H9 (cell line): ENCODE results near the gene ORAI3. TPM values are rescaled to one million over a fixed set of nuclear protein-coding genes. Genes with fewer than 3 reads are reported as not detected.

Source experiments
- DNase-seq: peaks from one replicate; pipeline ENCODE4 v3.0.0-alpha.2; 2017
- H2AFZ ChIP-seq: one replicate; pipeline ENCODE4 v1.6.1; 2013; ENCODE audit warnings: mild to moderate bottlenecking, low read length, control low read depth, moderate library complexity
- H2AK5ac ChIP-seq: 2 replicates; pipeline ENCODE4 v1.6.1; 2013; ENCODE audit warnings: low read length, control low read depth, mixed read lengths; ENCODE audit not compliant: insufficient read length
- H2BK120ac ChIP-seq: one replicate; pipeline ENCODE4 v1.6.1; 2013; ENCODE audit warnings: low read depth, mild to moderate bottlenecking, low read length, control low read depth, inconsistent platforms; ENCODE audit not compliant: poor library complexity, severe bottlenecking
- H2BK12ac ChIP-seq: 2 replicates; pipeline ENCODE4 v1.6.1; 2013; ENCODE audit warnings: low read length, control low read depth, mixed read lengths, low read depth; ENCODE audit not compliant: insufficient read length
- H2BK15ac ChIP-seq: 2 replicates; pipeline ENCODE4 v1.6.1; 2013; ENCODE audit warnings: low read depth, low read length, control low read depth
- H2BK20ac ChIP-seq: one replicate; pipeline ENCODE4 v1.6.1; 2013; ENCODE audit warnings: low read depth, mild to moderate bottlenecking, low read length, control low read depth, inconsistent platforms; ENCODE audit not compliant: poor library complexity, severe bottlenecking
- H2BK5ac ChIP-seq: 2 replicates; pipeline ENCODE4 v1.6.1; 2013; ENCODE audit warnings: low read length, control low read depth, mixed read lengths; ENCODE audit not compliant: insufficient read length
- H3K14ac ChIP-seq: 2 replicates; pipeline ENCODE4 v1.6.1; 2013; ENCODE audit warnings: low read length, control low read depth; ENCODE audit not compliant: insufficient read depth
- H3K18ac ChIP-seq: 2 replicates; pipeline ENCODE4 v1.6.1; 2013; ENCODE audit warnings: low read depth, mild to moderate bottlenecking, mixed read lengths, low read length, control low read depth; ENCODE audit not compliant: insufficient read length
- H3K23ac ChIP-seq: 2 replicates; pipeline ENCODE4 v1.6.1; 2013; ENCODE audit warnings: low read length, control low read depth, mixed read lengths, low read depth; ENCODE audit not compliant: insufficient read length
- H3K23me2 ChIP-seq: 2 replicates; pipeline ENCODE4 v1.6.1; 2013; ENCODE audit warnings: low read depth, mild to moderate bottlenecking, mixed read lengths, low read length, control low read depth; ENCODE audit not compliant: insufficient read length, poor library complexity, severe bottlenecking
- H3K27ac ChIP-seq: 2 replicates; pipeline ENCODE4 v1.5.1; 2013; ENCODE audit warnings: low read length, control low read depth, mixed read lengths, low read depth; ENCODE audit not compliant: insufficient read length
- H3K27me3 ChIP-seq: 2 replicates; pipeline ENCODE4 v1.6.1; 2013; ENCODE audit warnings: low read length, control low read depth, inconsistent platforms; ENCODE audit not compliant: insufficient read depth
- H3K4ac ChIP-seq: 2 replicates; pipeline ENCODE4 v1.6.1; 2013; ENCODE audit warnings: low read depth, mild to moderate bottlenecking, control low read depth, inconsistent platforms, low read length, moderate library complexity
- H3K4me1 ChIP-seq: 2 replicates; pipeline ENCODE4 v1.6.1; 2013; ENCODE audit warnings: low read length, control low read depth, inconsistent platforms; ENCODE audit not compliant: insufficient read depth
- H3K4me2 ChIP-seq: 2 replicates; pipeline ENCODE4 v1.6.1; 2013; ENCODE audit warnings: low read length, control low read depth, mixed read lengths; ENCODE audit not compliant: insufficient read length, insufficient read depth
- H3K56ac ChIP-seq: 2 replicates; pipeline ENCODE4 v1.6.1; 2013; ENCODE audit warnings: low read depth, mild to moderate bottlenecking, mixed read lengths, low read length, control low read depth; ENCODE audit not compliant: insufficient read length
- H3K79me1 ChIP-seq: 2 replicates; pipeline ENCODE4 v1.6.1; 2013; ENCODE audit warnings: low read depth, mild to moderate bottlenecking, moderate library complexity, low read length, control low read depth, inconsistent platforms; ENCODE audit not compliant: insufficient read depth, poor library complexity, severe bottlenecking
- H3K79me2 ChIP-seq: 2 replicates; pipeline ENCODE4 v1.6.1; 2013; ENCODE audit warnings: low read length, control low read depth, inconsistent platforms; ENCODE audit not compliant: insufficient read depth
- H3K9ac ChIP-seq: 2 replicates; pipeline ENCODE4 v1.6.1; 2013; ENCODE audit warnings: low read length, control low read depth, mixed read lengths; ENCODE audit not compliant: insufficient read length; ENCODE audit errors: extremely low read depth
- H3K9me3 ChIP-seq: one replicate; pipeline ENCODE4 v1.6.1; 2013; ENCODE audit warnings: low read depth, low read length, inconsistent platforms; ENCODE audit not compliant: control insufficient read depth
- H3T11ph ChIP-seq: one replicate; pipeline ENCODE4 v1.6.1; 2013; ENCODE audit warnings: mild to moderate bottlenecking, low read length, control low read depth, inconsistent platforms
- H4K20me1 ChIP-seq: one replicate; pipeline ENCODE4 v1.6.1; 2013; ENCODE audit not compliant: control insufficient read depth, insufficient read length, insufficient read depth
- H4K5ac ChIP-seq: 2 replicates; pipeline ENCODE4 v1.6.1; 2013; ENCODE audit warnings: low read depth, mild to moderate bottlenecking, mixed read lengths, low read length, control low read depth; ENCODE audit not compliant: insufficient read length
- H4K8ac ChIP-seq: replicated peaks from 2 replicates; pipeline ENCODE4 v1.6.1; 2013; ENCODE audit warnings: low read length, control low read depth, mixed read lengths, low read depth; ENCODE audit not compliant: insufficient read length
- H4K91ac ChIP-seq: 2 replicates; pipeline ENCODE4 v1.6.1; 2013; ENCODE audit warnings: low read depth, mild to moderate bottlenecking, moderate library complexity, mixed read lengths, low read length, control low read depth; ENCODE audit not compliant: insufficient read length
- H3K27ac Mint-ChIP-seq, 3 experiments: 2 replicates in 2 of 3; 3 replicates in 1 of 3; pipeline ENCODE4 v1.8.0; 2020 to 2021; ENCODE audit warnings: mixed read lengths in 3 of 3, mild to moderate bottlenecking in 1 of 3, moderate library complexity in 1 of 3
- H3K27me3 Mint-ChIP-seq: 2 replicates; pipeline ENCODE4 v1.8.0; 2021; ENCODE audit warnings: low read depth, mild to moderate bottlenecking, moderate library complexity, mixed read lengths
- H3K36me3 Mint-ChIP-seq, 3 experiments: 2 replicates in 2 of 3; 3 replicates in 1 of 3; pipeline ENCODE4 v1.8.0; 2020 to 2021; ENCODE audit warnings: low read depth in 3 of 3, mixed read lengths in 3 of 3; ENCODE audit not compliant: insufficient read depth in 1 of 3
- H3K4me1 Mint-ChIP-seq, 2 experiments: 2 replicates each; pipeline ENCODE4 v1.8.0; 2020; ENCODE audit warnings: mixed read lengths in 2 of 2
- H3K4me3 Mint-ChIP-seq, 2 experiments: 2 replicates in 1 of 2; 3 replicates in 1 of 2; pipeline ENCODE4 v1.8.0; 2020 to 2021; ENCODE audit warnings: mild to moderate bottlenecking in 2 of 2, mixed read lengths in 2 of 2, moderate library complexity in 1 of 2
- H3K9me3 Mint-ChIP-seq, 2 experiments: 2 replicates in 1 of 2; 3 replicates in 1 of 2; pipeline ENCODE4 v1.8.0; 2020; ENCODE audit warnings: mild to moderate bottlenecking in 2 of 2, mixed read lengths in 2 of 2, moderate library complexity in 1 of 2
- WGBS: extraction: QIAGEN DNeasy Blood & Tissue Kit; methylation state at CpG from one replicate; pipeline ENCODE4 v1.1.7; 2013; ENCODE audit warnings: missing lambda C conversion rate, low lambda C conversion rate, mixed read lengths; ENCODE audit not compliant: insufficient read length; ENCODE audit errors: extremely low coverage; 5-methylcytosine and 5-hydroxymethylcytosine counted together
- total RNA-seq: library from RNA; stranded (reverse); gene quantifications from 2 replicates; pipeline ENCODE4 v1.2.1, GENCODE V29; 2021
- TF ChIP-seq, protein P1 (sequence below): fragments of 200-600 bp; sonication (generic); conservative IDR thresholded peaks from 3 replicates; pipeline ENCODE4 v1.8.0; 2021; ENCODE audit warnings: antibody characterized with exemption, mild to moderate bottlenecking

Gene ORAI3
- total RNA-seq, 1 experiment from 2014 or later = 6.9 TPM

DNA sequence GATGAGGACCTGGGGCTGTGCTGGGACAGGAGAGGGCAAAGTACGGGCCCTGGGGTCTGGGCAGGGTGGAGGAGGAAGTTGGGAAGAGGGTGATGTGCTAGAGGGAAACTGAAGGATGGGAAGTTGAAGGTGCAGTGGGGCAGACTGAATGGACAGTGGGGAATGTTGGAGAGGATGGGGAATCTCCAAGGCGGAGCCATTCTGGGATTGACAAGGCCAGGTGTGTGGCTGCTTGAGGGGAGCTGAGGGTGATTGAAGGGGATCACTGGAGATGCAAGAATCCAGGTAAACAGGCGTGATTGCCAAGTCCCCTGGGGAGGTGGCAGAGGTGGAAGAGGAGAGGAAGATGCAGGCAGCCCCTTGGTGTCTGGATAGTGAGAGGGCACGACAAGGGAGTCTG, 27.6 kb downstream of the ORAI3 start:
- Mint-ChIP-seq H3K4me1 (no peaks in the 10 kb centered on the region), H3K36me3 (peaks cover 53 to 83% (median 77%) of the 10 kb centered on the region in 3 experiments), H3K27ac (peak overlapping the region in 2 of 3 experiments; percentile 38 to 60; a peak in 2 of 7 replicates), H3K9me3 (no peaks in the 10 kb centered on the region; a peak in 1 of 5 replicates), H3K4me3 (peak overlapping the region in 1 of 2 experiments; percentile 20; a peak in 1 of 5 replicates), H3K27me3 (no peaks in the 10 kb centered on the region)
- Histone ChIP-seq H3K4ac (no peak overlapping the region), H2BK20ac (no peak overlapping the region), H2BK12ac (no peak overlapping the region), H3K9ac (no peak overlapping the region), H3K27me3 (no peaks in the 10 kb centered on the region), H3K56ac (no peak overlapping the region), H4K20me1 (peaks cover 2% of the 10 kb centered on the region), H3K27ac (no peak overlapping the region), H3K23ac (no peak overlapping the region), H3T11ph (no peak overlapping the region), H3K23me2 (no peaks in the 10 kb centered on the region), H2BK120ac (no peak overlapping the region), H3K79me1 (no peaks in the 10 kb centered on the region), H3K14ac (no peak overlapping the region), H2BK5ac (no peak overlapping the region), H3K79me2 (no peaks in the 10 kb centered on the region), H3K18ac (no peak overlapping the region), H2AK5ac (no peak overlapping the region), H2BK15ac (no peak overlapping the region), H3K9me3 (no peaks in the 10 kb centered on the region), H4K5ac (no peak overlapping the region), H4K8ac (no peak overlapping the region), H3K4me1 (no peaks in the 10 kb centered on the region), H2AFZ (no peak overlapping the region), H3K4me2 (no peak overlapping the region), H4K91ac (no peak overlapping the region)
- TF ChIP-seq, protein P1, sequence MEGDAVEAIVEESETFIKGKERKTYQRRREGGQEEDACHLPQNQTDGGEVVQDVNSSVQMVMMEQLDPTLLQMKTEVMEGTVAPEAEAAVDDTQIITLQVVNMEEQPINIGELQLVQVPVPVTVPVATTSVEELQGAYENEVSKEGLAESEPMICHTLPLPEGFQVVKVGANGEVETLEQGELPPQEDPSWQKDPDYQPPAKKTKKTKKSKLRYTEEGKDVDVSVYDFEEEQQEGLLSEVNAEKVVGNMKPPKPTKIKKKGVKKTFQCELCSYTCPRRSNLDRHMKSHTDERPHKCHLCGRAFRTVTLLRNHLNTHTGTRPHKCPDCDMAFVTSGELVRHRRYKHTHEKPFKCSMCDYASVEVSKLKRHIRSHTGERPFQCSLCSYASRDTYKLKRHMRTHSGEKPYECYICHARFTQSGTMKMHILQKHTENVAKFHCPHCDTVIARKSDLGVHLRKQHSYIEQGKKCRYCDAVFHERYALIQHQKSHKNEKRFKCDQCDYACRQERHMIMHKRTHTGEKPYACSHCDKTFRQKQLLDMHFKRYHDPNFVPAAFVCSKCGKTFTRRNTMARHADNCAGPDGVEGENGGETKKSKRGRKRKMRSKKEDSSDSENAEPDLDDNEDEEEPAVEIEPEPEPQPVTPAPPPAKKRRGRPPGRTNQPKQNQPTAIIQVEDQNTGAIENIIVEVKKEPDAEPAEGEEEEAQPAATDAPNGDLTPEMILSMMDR = no peak
- no CpG with 5 or more reads among the region's 4 CpGs for WGBS
- DNase-seq = no peak
